ENCODE results near the gene CSRP3.

Gene CSRP3

DNA sequence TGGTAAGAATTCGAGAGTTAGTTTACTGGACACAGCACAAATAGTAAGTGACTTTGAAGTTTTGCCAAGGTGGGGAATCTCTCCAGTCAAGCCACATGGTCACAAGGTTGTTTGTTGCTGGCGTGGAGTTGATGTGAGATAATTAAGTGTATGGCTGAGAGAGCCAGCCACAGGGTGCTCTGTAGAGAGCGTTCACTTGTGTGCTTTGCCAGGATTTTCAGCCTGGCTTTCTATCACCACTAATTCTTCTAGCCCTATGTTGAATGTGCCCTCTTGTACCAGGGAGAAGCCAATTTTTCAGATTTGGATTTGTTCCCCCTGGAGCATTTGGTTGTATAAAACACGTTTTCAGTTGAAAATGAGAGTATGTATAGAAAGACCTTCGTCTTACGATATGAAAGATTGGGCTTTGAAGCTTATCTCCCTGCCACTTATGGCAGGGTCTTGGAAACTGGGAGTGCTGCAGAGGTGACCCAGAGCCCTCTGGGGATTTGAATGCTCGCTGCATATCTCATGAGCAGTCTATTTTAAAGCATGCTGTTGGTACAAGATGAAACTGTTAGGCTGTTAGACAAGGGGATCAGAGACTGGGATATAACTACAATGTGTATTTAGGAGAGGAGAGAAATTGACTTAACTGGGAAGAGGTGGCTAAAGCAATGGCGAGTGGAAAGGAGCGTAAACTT, 28.6 kb downstream of the CSRP3 start:
- H3K9me3 ChIP-seq (ENCODE audit: control insufficient read depth in 5 of 5, low read length in 5 of 5) = no peaks in the 10 kb centered on the region
- no peaks in the 10 kb centered on the region for H3K4me1 ChIP-seq (ENCODE audit: control insufficient read depth in 5 of 5, insufficient read depth in 5 of 5, low read length in 5 of 5)
- no peak overlapping the region for H3K4me3 ChIP-seq (ENCODE audit: low read depth in 1 of 5, low read length in 5 of 5)
- H3K27me3 ChIP-seq (ENCODE audit: control insufficient read depth in 5 of 5, insufficient read depth in 4 of 5, low read length in 5 of 5) = no peaks in the 10 kb centered on the region
- no peak overlapping the region for H3K27ac ChIP-seq (ENCODE audit: low read depth, low read length)
- peaks cover 3 to 29% (median 13%) of the 10 kb centered on the region in 5 donors for H3K36me3 ChIP-seq (ENCODE audit: control insufficient read depth in 5 of 5, insufficient read depth in 5 of 5, low read length in 5 of 5)
- no peak overlapping the region for H3K9ac ChIP-seq (ENCODE audit: low read length in 5 of 5)

DNA sequence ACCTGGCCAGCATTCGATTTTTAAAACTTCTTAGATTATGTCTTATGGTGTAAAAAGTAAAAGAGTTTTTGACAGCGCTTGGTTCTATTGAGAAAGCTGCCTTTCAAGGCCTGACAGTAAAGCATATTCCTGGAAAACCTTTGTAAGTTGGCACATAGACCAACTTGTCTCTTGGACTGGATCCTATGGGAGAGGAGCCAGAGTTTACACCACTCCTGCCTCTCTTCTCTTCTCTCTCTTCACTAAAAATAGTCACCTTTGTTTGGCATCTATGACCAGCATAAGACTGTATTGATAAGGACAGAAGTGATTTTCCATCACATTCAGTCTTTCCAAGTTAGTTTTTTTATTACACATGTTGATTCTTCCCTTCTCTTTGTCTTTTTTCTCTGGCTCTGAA, 33.7 kb downstream of the CSRP3 start:
- Histone ChIP-seq H3K27me3 (ENCODE audit: control insufficient read depth in 5 of 5, insufficient read depth in 4 of 5, low read length in 5 of 5) (no peaks in the 10 kb centered on the region), H3K4me3 (ENCODE audit: low read depth in 1 of 5, low read length in 5 of 5) (no peak overlapping the region), H3K27ac (ENCODE audit: low read depth, low read length) (no peak overlapping the region), H3K36me3 (ENCODE audit: control insufficient read depth in 5 of 5, insufficient read depth in 5 of 5, low read length in 5 of 5) (peaks cover 2 to 24% (median 9%) of the 10 kb centered on the region in 5 donors), H3K4me1 (ENCODE audit: control insufficient read depth in 5 of 5, insufficient read depth in 5 of 5, low read length in 5 of 5) (no peaks in the 10 kb centered on the region), H3K9ac (ENCODE audit: low read length in 5 of 5) (no peak overlapping the region), H3K9me3 (ENCODE audit: control insufficient read depth in 5 of 5, low read length in 5 of 5) (no peaks in the 10 kb centered on the region)

DNA sequence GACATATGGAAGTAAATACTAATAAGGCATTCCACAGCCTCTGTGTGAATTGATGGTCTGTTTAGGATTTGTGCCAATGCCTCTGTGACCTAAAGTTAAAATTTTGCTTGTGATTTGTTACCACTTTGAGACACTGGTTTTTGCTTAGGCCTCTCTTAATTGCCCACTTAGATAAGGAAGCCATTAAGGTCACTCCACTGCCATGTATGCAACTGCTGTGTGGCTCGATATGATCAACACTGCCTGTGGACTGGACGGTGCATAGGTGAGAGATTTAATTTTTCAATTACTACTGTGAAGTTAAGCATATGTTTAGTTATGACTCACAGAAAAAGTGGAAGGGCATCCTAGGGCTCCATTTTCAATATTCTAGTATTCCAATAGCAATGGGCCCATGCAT, 36.9 kb downstream of the CSRP3 start:
- H3K9ac ChIP-seq (ENCODE audit: low read length in 5 of 5) = no peak overlapping the region
- H3K27me3 ChIP-seq (ENCODE audit: control insufficient read depth in 5 of 5, insufficient read depth in 4 of 5, low read length in 5 of 5) = no peaks in the 10 kb centered on the region
- peaks cover 0 to 13% (median 3%) of the 10 kb centered on the region in 5 donors for H3K36me3 ChIP-seq (ENCODE audit: control insufficient read depth in 5 of 5, insufficient read depth in 5 of 5, low read length in 5 of 5)
- H3K4me1 ChIP-seq (ENCODE audit: control insufficient read depth in 5 of 5, insufficient read depth in 5 of 5, low read length in 5 of 5) = no peaks in the 10 kb centered on the region
- H3K27ac ChIP-seq (ENCODE audit: low read depth, low read length) = no peak overlapping the region
- no peak overlapping the region for H3K4me3 ChIP-seq (ENCODE audit: low read depth in 1 of 5, low read length in 5 of 5)
- no peaks in the 10 kb centered on the region for H3K9me3 ChIP-seq (ENCODE audit: control insufficient read depth in 5 of 5, low read length in 5 of 5)

DNA sequence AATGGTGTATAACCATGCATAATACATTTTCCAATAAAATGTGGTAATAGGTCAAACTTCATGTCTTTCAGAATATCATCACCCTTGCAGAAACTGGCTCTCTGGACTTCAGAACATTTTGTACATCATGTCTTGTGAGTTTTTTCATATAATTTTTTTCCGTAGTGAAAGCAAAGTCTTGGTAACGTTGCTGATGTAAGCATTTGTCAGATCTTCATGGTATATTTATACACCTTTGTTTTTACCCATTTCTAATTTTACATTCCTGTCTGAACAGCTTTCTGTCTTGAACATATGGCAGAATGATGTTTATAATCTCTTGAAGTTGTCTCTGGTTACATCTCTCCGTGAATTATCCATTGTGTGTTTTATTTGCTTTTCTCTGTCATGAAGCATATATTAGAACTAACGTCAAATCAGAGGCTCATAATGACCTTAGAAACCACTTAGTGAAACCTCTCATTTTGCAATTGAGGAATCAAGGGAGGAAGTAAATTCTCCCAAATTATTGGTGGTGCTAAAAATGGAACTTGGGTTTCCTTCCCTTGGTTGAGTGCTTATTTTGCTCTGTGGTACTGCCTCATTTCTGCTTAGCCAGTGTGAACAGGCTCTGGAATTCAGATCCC, 37.4 kb downstream of the CSRP3 start:
- no peak overlapping the region for H3K9ac ChIP-seq (ENCODE audit: low read length in 5 of 5)
- H3K9me3 ChIP-seq (ENCODE audit: control insufficient read depth in 5 of 5, low read length in 5 of 5) = no peaks in the 10 kb centered on the region
- no peaks in the 10 kb centered on the region for H3K4me1 ChIP-seq (ENCODE audit: control insufficient read depth in 5 of 5, insufficient read depth in 5 of 5, low read length in 5 of 5)
- no peaks in the 10 kb centered on the region for H3K27me3 ChIP-seq (ENCODE audit: control insufficient read depth in 5 of 5, insufficient read depth in 4 of 5, low read length in 5 of 5)
- no peak overlapping the region for H3K27ac ChIP-seq (ENCODE audit: low read depth, low read length)
- peaks cover 0 to 13% (median 4%) of the 10 kb centered on the region in 5 donors for H3K36me3 ChIP-seq (ENCODE audit: control insufficient read depth in 5 of 5, insufficient read depth in 5 of 5, low read length in 5 of 5)
- H3K4me3 ChIP-seq (ENCODE audit: low read depth in 1 of 5, low read length in 5 of 5) = no peak overlapping the region

DNA sequence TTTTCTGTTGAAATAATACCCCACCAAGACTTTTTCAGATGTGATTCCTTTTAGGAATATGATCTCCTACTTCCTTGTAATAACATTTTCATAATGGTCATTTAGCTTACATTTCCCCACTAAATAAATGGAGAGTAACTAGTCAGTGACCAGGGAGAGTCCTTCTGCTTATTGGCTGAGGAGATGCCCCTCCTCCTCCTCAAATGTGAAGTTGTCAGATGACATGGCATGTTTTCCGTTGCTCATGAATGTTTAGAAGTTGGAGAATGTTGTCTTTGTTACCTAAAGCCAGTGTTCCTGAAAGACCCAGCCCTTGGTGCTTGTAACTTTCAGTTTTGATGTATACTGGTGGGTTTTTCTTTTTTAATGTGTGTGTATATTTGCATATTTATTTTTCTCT, 38.2 kb downstream of the CSRP3 start:
- H3K27ac ChIP-seq (ENCODE audit: low read depth, low read length) = no peak overlapping the region
- peaks cover 0 to 10% (median 7%) of the 10 kb centered on the region in 5 donors for H3K36me3 ChIP-seq (ENCODE audit: control insufficient read depth in 5 of 5, insufficient read depth in 5 of 5, low read length in 5 of 5)
- H3K9me3 ChIP-seq (ENCODE audit: control insufficient read depth in 5 of 5, low read length in 5 of 5) = no peaks in the 10 kb centered on the region
- H3K9ac ChIP-seq (ENCODE audit: low read length in 5 of 5) = no peak overlapping the region
- no peaks in the 10 kb centered on the region for H3K27me3 ChIP-seq (ENCODE audit: control insufficient read depth in 5 of 5, insufficient read depth in 4 of 5, low read length in 5 of 5)
- H3K4me3 ChIP-seq (ENCODE audit: low read depth in 1 of 5, low read length in 5 of 5) = no peak overlapping the region
- H3K4me1 ChIP-seq (ENCODE audit: control insufficient read depth in 5 of 5, insufficient read depth in 5 of 5, low read length in 5 of 5) = no peaks in the 10 kb centered on the region

DNA sequence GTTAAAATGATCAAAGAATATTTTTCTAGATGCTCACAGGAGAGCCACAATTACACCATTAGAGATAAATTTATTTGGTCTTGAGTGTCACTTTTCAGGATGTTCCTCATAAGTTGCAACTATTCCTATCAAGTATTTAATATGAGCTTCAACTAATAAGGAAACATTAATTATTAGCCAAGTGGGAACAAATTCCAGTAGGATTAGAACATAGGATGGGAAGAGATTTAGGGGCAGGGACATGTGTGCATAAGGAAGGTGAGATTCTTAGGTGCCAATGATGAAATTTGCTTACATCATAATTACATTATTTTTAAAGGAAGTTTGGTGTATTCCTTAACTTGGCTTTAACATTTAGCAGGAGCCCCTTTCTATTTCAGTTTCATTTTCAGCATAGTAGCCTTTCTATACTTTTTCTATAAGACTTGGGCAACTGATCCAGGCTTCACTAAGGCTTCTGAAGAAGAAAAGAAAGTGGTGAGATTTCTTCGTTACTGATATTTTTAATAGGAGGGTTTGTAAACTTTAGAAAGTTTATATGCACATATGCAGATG, 38.8 kb downstream of the CSRP3 start:
- H3K36me3 ChIP-seq (ENCODE audit: control insufficient read depth in 5 of 5, insufficient read depth in 5 of 5, low read length in 5 of 5) = peaks cover 0 to 10% (median 7%) of the 10 kb centered on the region in 5 donors

DNA sequence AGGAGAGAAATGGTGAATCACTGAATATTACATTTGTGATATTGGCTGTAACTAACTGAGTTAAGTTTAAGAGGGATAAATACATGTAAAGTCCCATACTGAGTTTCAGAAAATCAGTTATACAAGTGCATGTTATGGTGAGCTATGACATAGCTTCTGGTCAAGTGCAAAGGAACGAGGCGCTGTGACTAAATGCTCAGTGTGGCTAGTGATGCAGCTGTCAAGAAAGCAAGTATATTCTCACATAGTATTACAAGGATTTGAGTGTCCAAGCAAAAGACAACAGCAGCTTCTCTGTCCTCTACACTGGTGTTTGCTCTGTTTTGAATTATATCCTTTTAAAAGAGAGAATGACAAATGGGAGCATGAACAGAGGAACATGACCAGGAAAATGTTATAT, 40.1 kb downstream of the CSRP3 start:
- no peaks in the 10 kb centered on the region for H3K4me1 ChIP-seq (ENCODE audit: control insufficient read depth in 5 of 5, insufficient read depth in 5 of 5, low read length in 5 of 5)
- H3K9me3 ChIP-seq (ENCODE audit: control insufficient read depth in 5 of 5, low read length in 5 of 5) = no peaks in the 10 kb centered on the region
- no peak overlapping the region for H3K9ac ChIP-seq (ENCODE audit: low read length in 5 of 5)
- H3K36me3 ChIP-seq (ENCODE audit: control insufficient read depth in 5 of 5, insufficient read depth in 5 of 5, low read length in 5 of 5) = peaks cover 0 to 12% (median 6%) of the 10 kb centered on the region in 5 donors
- H3K27me3 ChIP-seq (ENCODE audit: control insufficient read depth in 5 of 5, insufficient read depth in 4 of 5, low read length in 5 of 5) = no peaks in the 10 kb centered on the region
- H3K27ac ChIP-seq (ENCODE audit: low read depth, low read length) = no peak overlapping the region
- no peak overlapping the region for H3K4me3 ChIP-seq (ENCODE audit: low read depth in 1 of 5, low read length in 5 of 5)

More for the DNA sequence above, 38.8 kb downstream of the CSRP3 start:
- no peaks in the 10 kb centered on the region for H3K4me1 ChIP-seq (ENCODE audit: control insufficient read depth in 5 of 5, insufficient read depth in 5 of 5, low read length in 5 of 5)
- no peak overlapping the region for H3K9ac ChIP-seq (ENCODE audit: low read length in 5 of 5)
- no peak overlapping the region for H3K4me3 ChIP-seq (ENCODE audit: low read depth in 1 of 5, low read length in 5 of 5)
- no peaks in the 10 kb centered on the region for H3K27me3 ChIP-seq (ENCODE audit: control insufficient read depth in 5 of 5, insufficient read depth in 4 of 5, low read length in 5 of 5)
- no peaks in the 10 kb centered on the region for H3K9me3 ChIP-seq (ENCODE audit: control insufficient read depth in 5 of 5, low read length in 5 of 5)
- H3K27ac ChIP-seq (ENCODE audit: low read depth, low read length) = no peak overlapping the region

DNA sequence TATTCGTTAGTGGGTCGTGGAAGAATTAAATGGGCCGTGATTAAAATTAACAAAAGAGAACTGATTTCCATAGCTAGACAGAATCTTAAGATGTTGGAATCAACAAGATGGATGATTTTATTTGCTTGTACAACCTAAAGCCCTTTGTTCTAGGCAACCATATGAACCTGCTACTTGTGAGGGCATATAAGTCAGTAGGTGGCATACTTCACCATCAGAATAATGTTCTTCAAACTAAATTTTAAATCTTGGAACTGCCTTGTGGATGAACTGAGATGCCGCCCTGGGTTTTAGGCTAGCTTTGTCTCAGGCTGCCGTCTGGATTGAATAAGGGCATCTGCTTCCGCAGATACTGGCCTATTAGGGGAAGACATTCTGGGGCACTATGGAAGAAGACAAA, 40.9 kb downstream of the CSRP3 start:
- Histone ChIP-seq H3K9ac (ENCODE audit: low read length in 5 of 5) (no peak overlapping the region), H3K9me3 (ENCODE audit: control insufficient read depth in 5 of 5, low read length in 5 of 5) (no peaks in the 10 kb centered on the region), H3K27ac (ENCODE audit: low read depth, low read length) (no peak overlapping the region), H3K4me1 (ENCODE audit: control insufficient read depth in 5 of 5, insufficient read depth in 5 of 5, low read length in 5 of 5) (no peaks in the 10 kb centered on the region), H3K4me3 (ENCODE audit: low read depth in 1 of 5, low read length in 5 of 5) (no peak overlapping the region), H3K27me3 (ENCODE audit: control insufficient read depth in 5 of 5, insufficient read depth in 4 of 5, low read length in 5 of 5) (no peaks in the 10 kb centered on the region), H3K36me3 (ENCODE audit: control insufficient read depth in 5 of 5, insufficient read depth in 5 of 5, low read length in 5 of 5) (peaks cover 0 to 16% (median 6%) of the 10 kb centered on the region in 5 donors)

DNA sequence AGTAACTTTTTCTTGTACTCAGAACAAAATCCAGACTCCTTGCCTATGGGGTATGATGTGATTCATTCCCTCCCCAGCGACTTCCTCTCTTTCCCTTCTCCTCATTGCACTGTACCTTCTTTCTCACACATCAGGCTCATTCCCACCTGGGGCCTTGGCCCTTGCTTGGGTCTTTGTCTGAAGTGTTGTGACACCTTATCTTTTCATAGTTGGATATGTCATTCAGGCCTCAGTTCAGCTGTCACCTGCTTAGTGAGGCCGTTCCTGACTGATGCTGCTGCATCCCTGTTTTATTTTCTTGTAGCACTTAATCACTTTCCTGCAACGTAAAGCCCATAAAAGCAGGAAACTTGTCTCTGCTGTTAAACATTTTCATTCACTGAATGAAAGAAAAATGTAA, 44.9 kb downstream of the CSRP3 start:
- Histone ChIP-seq H3K36me3 (ENCODE audit: control insufficient read depth in 5 of 5, insufficient read depth in 5 of 5, low read length in 5 of 5) (peaks cover 0 to 18% (median 9%) of the 10 kb centered on the region in 5 donors), H3K9me3 (ENCODE audit: control insufficient read depth in 5 of 5, low read length in 5 of 5) (no peaks in the 10 kb centered on the region), H3K27ac (ENCODE audit: low read depth, low read length) (no peak overlapping the region), H3K4me1 (ENCODE audit: control insufficient read depth in 5 of 5, insufficient read depth in 5 of 5, low read length in 5 of 5) (no peaks in the 10 kb centered on the region), H3K9ac (ENCODE audit: low read length in 5 of 5) (no peak overlapping the region), H3K4me3 (ENCODE audit: low read depth in 1 of 5, low read length in 5 of 5) (no peak overlapping the region), H3K27me3 (ENCODE audit: control insufficient read depth in 5 of 5, insufficient read depth in 4 of 5, low read length in 5 of 5) (no peaks in the 10 kb centered on the region)

DNA sequence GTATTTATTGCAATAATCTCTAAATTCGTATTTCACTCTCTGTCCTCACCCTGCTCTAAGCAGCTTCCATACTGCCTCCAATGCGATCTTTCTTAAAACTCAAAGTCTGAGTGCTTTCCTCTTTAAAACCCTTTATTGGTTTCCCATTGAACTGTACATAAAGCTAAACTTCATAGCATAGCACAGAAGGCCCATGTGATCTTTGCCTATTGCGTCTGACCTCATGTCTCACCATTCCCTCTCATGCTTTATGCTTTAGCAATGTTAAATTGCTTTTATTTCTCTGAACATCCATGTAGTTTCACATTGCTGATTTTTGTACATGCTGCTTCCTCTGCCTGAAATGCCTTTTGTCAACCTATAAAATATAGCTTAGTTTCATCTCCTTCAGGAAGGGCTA, 56.5 kb downstream of the CSRP3 start:
- Histone ChIP-seq H3K9ac (ENCODE audit: low read length in 5 of 5) (no peak overlapping the region), H3K27me3 (ENCODE audit: control insufficient read depth in 5 of 5, insufficient read depth in 4 of 5, low read length in 5 of 5) (no peaks in the 10 kb centered on the region), H3K4me3 (ENCODE audit: low read depth in 1 of 5, low read length in 5 of 5) (no peak overlapping the region), H3K9me3 (ENCODE audit: control insufficient read depth in 5 of 5, low read length in 5 of 5) (no peaks in the 10 kb centered on the region), H3K36me3 (ENCODE audit: control insufficient read depth in 5 of 5, insufficient read depth in 5 of 5, low read length in 5 of 5) (peaks cover 0 to 3% (median 0%) of the 10 kb centered on the region in 5 donors), H3K27ac (ENCODE audit: low read depth, low read length) (no peak overlapping the region), H3K4me1 (ENCODE audit: control insufficient read depth in 5 of 5, insufficient read depth in 5 of 5, low read length in 5 of 5) (no peaks in the 10 kb centered on the region)

All from subcutaneous abdominal adipose tissue (tissue), 5 donors.